ENCODE measurements around the gene MEIS3.

The MEIS3 gene

DNA sequence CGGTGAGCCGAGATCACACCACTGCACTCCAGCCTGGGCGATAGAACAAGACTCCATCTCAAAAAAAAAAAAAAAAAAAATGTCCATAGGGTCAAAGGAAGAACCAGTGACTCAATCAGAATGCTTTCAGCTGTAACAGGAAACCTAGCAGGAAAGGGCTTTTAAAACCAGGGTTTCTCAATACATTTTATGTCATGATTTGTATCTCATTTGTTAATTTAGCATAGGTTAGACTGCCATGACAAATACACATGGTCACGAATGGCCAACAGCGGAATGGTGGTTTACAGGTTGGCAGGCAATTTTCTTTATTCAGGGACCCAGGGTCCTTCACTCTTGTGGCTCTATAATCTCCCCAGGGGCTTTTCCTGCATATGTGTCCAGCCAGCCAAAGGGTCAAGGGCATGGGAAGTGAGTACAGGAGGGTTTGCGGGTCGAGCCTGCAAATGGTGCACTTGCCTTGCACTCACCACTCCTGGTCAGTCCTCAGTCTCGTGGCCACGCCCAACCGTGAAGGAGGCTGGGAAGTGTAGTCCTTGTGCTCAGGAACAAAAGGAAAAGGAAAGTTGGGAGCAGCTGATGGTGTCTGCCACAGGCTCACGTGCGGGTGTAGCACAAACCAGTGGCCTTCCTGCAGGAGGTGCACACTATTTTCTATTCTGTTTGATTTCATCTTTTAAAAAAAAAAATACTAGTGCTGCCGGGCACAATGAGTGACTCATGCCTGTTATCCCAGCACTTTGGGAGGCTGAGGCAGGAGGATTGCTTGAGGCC, 55.4 kb downstream of the MEIS3 start:
- no peak for DNase-seq

DNA sequence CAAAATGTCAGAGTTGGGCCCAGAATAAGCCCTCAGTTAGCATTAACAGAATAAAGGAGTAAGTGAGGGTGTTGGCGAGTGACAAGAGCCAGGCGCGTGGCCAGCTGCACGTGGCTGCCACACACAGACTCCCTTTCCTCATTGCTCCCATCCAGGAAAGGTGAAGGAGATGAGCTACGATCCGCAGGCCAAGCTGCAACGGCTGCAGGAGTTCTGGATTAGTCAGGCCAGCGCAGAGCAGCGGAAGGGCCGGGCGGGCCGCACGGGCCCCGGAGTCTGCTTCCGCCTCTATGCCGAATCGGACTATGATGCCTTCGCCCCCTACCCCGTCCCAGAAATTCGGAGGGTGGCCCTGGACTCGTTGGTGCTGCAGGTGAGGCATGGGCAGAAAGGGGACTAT, 57.0 kb downstream of the MEIS3 start:
- no peak for DNase-seq

DNA sequence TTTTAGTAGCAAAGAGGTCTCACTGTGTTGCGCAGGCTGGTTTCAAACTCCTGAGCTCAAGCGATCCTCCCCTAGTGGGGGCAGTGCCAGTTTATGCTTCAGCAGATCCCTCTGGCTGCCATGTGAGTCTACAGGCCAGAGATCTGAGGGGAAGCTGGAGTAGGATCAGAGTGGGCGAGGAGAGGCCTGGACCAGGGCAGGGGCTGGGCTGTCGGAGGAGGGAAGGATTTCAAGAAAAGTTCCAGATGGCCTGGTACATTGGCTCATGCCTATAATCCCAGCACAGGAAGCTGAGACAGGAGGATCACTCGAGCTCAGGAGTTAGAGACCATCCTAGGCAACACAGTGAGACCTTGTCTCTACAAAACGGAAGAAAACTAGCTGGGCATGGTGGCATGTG, 60.4 kb downstream of the MEIS3 start:
- DNase-seq = no peak

DNA sequence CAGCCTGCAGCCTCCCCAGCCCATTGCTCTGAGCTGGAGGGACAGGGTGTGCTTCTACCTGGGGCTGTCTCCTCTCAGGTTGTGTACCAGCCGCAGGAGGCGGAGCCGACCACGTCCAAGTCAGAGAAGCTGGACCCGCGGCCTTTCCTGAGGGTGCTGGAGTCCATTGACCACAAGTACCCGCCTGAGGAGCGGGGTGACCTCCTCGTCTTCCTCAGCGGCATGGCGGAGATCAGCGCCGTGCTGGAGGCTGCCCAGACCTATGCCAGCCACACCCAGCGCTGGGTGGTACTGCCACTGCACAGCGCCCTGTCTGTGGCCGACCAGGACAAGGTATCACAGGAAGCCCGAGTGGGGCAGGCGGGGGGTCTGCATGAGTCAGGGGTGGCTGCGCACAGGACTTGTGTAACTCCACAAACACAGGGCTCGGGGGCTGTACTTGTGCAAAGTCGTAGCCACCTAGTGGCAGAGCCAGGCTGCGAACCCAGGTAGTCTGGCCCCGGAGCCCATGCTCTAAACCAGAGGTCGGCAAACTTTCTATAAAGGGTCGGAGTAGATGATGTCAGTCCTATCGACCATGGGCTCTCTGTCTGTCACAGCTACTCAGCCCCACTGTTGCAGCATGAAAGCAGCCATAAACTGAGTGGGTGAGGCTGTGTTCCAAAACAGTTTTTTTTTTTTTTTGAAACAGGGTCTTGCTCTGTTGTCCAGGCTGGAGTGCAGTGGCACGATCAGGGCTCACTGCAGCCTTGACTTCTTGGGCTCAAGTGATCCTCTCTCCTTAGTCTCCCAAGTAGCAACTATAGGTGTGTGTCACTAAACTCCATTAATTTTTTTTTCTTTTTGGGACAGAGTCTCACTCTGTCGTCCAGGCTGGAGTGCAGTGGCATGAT, 61.3 kb downstream of the MEIS3 start:
- no peak for DNase-seq

DNA sequence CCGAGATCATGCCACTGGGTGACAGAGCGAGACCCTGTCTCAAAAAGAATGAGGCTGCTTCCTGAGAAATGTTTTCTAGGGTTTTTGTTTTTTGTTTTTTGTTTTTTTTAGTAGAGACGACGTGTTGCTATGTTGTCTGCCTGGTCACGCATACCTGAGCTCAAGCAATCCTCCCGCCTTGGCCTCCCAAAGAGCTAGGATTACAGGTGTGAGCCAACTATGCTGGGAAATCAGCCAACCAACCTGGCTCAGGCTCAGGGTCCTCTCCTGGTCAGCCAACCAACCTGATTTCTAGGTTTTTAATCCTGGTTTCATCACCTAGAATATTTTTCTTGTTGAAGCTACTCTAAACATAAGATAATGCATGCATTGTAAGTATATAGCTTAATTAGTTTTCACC, 62.4 kb downstream of the MEIS3 start:
- DNase-seq = no peak

DNA sequence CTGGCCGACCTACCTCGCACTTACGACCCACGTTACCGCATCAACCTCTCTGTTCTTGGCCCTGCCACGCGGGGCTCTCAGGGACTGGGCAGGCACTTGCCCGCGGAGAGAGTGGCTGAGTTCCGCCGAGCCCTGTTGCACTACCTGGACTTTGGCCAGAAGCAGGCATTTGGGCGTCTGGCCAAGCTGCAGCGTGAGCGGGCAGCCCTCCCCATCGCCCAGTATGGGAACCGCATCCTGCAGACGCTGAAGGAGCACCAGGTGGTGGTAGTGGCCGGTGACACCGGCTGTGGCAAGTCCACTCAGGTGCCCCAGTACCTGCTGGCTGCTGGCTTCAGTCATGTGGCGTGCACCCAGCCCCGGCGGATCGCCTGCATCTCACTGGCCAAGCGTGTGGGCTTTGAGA, 66.0 kb downstream of the MEIS3 start:
- no peak for DNase-seq
